HG03060 (cell line): Measurements from ENCODE around the gene CDH1.
"Not testable (repeated sequence)": the region's sequence is repeated elsewhere in the genome, so short reads cannot be mapped to it uniquely, and the experiment has no call there.

Experiments used
- ATAC-seq: cut with Tn5 transposase; IDR thresholded peaks from one replicate; pipeline ENCODE4 v1.9.1; 2021; ENCODE audit warnings: low read depth, moderate number of reproducible peaks; ENCODE audit not compliant: unreplicated experiment

The CDH1 gene

GRCh38 chr16:68737046-68737729 is at the start of gene CDH1:
Gene CDH1 (plus strand): TSS chr16:68737292. CDS start chr16:68737416, 124 bp downstream.
- ATAC-seq, result no peak

GRCh38 chr16:68689921-68690320 is 47.2 kb upstream of the CDH1 start:
- no peak for ATAC-seq

GRCh38 chr16:68695575-68695974 is 41.5 kb upstream of the CDH1 start:
- ATAC-seq, result no peak

GRCh38 chr16:68696514-68696913 is 40.6 kb upstream of the CDH1 start:
- ATAC-seq, result no peak

GRCh38 chr16:68698091-68698490 is 39.0 kb upstream of the CDH1 start:
- ATAC-seq, result no peak

GRCh38 chr16:68700120-68700519 is 37.0 kb upstream of the CDH1 start:
- no peak for ATAC-seq

- ATAC-seq, result no peak
These were observed 36.3 kb upstream of the CDH1 start for GRCh38 chr16:68700831-68701230.

GRCh38 chr16:68704232-68704867 is 32.7 kb upstream of the CDH1 start:
- no peak for ATAC-seq

- ATAC-seq, result no peak
These were observed 29.5 kb upstream of the CDH1 start for GRCh38 chr16:68707340-68708152.

- ATAC-seq, result no peak
These were observed 26.9 kb upstream of the CDH1 start for GRCh38 chr16:68710211-68710610.

- ATAC-seq, result no peak
These were observed 25.5 kb upstream of the CDH1 start for GRCh38 chr16:68711421-68712139.

- no peak for ATAC-seq
These were observed 23.7 kb upstream of the CDH1 start for GRCh38 chr16:68713361-68713760.

GRCh38 chr16:68715471-68715870 is 21.6 kb upstream of the CDH1 start:
- ATAC-seq, result no peak

GRCh38 chr16:68716516-68716915 is 20.6 kb upstream of the CDH1 start:
- not testable (repeated sequence) for ATAC-seq

GRCh38 chr16:68717684-68718083 is 19.4 kb upstream of the CDH1 start:
- no peak for ATAC-seq

- no peak for ATAC-seq
These were observed 18.5 kb upstream of the CDH1 start for GRCh38 chr16:68718590-68718989.

- ATAC-seq, result peak; percentile 83
These were observed 17.1 kb upstream of the CDH1 start for GRCh38 chr16:68719993-68720489.

GRCh38 chr16:68722119-68723024 is 14.7 kb upstream of the CDH1 start:
- no peak for ATAC-seq

- ATAC-seq, result no peak
These were observed 12.3 kb upstream of the CDH1 start for GRCh38 chr16:68724797-68725196.

- ATAC-seq, result no peak
These were observed 8.6 kb upstream of the CDH1 start for GRCh38 chr16:68728523-68728922.
